GM18520 (cell line): ENCODE data around the gene CDKAL1.
"Not testable (repeated sequence)": the region's sequence is repeated elsewhere in the genome, so short reads cannot be mapped to it uniquely, and the experiment has no call there.

ENCODE experiments used
- ATAC-seq: cut with Tn5 transposase; IDR thresholded peaks from one replicate; pipeline ENCODE4 v1.9.1; 2021; ENCODE audit not compliant: unreplicated experiment

Gene CDKAL1

DNA sequence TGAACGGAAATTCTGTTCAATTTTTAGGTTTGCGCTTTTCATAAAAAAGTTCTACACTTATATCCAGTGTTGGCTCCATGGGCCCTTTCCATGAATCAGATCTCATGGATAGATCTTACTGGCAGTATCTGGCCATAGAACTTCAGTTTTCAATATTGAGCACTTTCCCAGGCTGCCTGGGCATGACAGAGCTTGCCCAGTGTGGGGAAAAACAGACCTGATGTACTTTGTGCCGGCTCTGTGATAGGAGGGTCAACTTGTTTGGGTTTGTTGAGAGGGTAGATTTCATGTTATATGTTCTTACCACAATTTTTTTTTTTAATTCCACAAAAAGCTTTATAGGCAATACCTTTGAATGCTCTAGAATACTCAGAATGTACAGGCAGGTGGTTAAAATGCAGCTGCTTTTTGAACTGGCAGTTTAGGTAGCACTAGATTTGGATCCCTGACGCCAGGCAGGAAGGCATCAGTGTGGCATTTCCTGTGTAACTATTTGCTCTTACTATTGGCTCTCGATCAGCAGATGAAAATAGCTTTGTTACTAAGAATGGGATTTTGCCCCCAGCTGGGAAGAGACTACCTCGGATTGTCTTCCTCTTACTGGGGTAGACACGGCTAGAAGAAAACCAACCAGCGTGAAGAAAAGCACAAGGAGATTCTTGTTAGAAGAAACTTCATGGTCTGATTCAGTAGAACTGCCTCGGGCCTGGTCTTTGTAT, 654.4 kb downstream of the CDKAL1 start:
- ATAC-seq, result no peak

DNA sequence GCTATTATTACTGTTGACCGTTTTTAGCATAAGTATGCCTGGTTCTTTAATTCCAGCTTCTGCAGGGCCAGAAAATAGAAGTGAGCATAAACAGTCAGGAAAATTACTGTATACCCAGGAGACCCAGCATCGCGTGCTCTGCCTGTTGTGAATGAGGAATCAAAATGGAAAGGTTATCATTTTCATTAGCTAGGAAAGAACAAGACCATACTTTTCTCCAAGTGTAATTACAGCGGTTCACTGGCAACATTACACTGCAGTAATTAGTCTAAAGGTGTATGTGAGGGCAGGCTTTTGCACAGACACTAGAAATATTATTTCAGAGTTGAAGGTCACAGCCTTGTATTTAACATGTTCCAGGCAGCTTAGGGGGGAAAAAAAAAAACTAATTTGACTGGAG, 655.5 kb downstream of the CDKAL1 start:
- ATAC-seq, result no peak

GRCh38 chr6:21190701-21191100, 656.4 kb downstream of the CDKAL1 start:
- ATAC-seq, result no peak

DNA sequence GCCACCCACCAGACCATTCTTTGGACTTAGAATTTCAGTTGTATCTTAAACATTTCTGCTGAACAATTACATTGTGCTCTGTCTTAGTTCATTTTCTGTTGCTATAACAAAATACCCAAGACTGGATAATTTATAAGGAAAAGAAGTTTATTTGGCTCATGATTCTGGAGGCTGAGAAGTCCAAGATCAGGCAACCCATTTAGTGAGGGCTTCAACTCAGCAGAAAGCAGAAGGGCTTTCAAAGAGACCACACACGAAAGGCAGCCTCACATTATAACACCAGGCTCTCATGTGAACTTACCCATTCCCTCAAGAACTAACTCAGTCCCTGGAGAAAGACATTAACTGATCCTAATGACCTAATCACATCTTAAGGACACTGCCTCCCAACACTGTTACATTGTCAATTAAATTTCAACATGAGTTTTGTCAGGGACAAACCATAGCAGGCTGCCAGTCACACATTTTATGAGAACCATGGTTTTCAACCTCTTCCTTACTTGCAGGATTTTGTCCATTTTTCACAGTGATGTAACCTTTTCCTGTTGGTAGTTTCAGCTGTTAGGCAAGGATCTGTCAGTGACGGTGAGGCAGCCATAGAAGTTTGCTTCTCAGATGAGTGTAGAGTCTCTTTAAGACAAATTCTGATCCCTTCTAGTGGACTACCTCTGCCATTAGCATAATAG, 659.7 kb downstream of the CDKAL1 start:
- ATAC-seq, result no peak

DNA sequence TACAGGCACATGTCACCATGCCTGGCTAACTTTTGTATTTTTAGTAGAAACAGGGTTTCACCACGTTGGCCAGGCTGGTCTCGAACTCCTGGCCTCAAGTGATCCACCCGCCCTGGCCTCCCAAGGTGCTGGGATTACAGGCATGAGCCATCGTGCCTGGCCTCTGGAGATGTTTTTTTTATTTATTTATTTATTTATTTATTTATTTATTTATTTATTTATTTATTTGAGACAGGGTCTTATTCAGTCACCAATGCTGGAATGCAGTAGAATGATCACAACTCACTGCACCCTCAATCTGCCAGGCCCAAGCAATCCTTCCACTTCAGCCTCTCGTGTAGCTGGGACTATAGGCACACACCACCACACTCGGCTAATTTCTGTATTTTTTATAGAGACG, 661.0 kb downstream of the CDKAL1 start:
- ATAC-seq, result not testable (repeated sequence)

DNA sequence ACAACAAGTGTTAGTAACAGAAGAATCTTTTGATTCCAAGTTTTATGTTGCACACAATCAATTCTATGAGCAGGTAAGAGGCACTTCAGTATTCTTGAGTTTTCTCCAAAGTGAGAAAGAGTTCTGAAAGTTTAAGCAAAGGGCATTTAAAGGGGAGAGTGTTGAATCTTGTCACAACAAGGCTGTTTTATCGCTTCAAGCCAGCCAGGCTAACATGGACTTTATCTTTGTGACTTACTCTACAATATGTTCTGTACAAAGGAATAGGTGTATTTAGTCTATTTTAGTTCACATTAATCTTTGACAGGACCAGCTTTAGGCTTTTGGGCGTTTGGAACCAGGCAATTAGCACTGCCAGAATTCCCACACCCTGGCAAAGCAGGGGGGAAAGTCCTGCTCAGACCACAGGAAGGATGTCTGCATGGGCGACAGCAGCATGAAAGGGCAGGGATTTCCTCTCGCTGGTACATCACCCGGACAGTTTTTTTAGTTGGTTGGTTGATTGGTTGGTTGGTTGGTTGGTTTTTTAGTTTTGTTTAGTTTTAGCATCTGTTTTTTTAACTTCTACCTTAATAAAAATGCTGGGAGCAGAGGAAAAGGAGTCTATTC, 663.9 kb downstream of the CDKAL1 start:
- ATAC-seq, result no peak

- ATAC-seq, result no peak
Observed at GRCh38 chr6:21199262-21199661, 665.0 kb downstream of the CDKAL1 start.

DNA sequence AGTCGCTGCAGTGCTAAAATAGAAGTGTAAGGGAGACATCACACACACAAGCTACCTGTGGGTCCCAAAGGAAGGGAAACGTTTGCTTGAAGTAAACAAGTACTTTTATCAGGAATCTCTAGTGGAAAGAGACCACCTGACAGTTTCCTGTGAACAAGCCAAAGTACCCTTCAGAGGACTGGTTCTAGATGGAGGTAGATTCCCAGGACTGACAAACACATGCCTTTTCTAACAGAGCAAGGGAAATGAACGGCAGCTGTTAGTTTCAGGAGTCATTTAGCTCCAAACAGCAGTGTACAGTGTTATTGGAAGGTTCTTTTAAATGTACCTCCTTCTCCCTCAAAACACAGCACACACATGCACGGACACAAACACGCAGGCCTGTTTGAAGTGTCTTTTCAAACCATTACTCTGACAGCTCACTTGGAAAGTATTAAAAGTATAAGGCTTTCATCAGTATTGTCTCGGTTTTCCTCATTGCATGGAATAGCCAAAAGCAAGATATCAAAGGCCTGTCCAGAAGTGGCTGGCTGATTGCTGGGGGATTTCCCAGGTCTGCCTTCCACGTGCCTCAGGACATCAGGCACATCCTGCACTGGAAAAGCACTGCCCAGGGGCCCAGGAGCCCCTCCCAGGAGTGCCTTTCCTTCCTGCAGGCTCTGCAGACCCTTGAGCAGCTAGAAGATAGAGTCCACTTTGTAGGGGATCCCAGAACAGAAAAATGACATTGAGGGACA, 666.0 kb downstream of the CDKAL1 start:
- no peak for ATAC-seq

DNA sequence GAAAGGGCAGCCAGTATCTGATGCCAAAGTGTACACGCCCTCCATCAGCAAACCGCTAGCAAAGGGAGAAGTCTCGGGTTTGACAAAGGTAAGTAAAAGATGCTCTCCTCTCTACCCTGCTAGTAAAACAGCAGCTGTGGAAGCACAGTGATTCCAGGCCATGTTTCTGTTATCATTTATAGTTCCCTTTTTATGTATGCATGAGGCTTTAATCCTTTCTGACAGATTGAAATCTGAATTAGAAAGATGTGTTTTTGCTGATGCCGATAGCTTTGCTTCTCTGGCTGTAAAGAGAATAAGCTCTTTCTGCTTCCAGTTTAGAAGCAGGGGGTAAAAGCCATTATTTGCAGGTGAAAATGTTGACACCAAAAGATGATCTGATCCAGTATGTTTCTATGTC, 666.9 kb downstream of the CDKAL1 start:
- no peak for ATAC-seq

DNA sequence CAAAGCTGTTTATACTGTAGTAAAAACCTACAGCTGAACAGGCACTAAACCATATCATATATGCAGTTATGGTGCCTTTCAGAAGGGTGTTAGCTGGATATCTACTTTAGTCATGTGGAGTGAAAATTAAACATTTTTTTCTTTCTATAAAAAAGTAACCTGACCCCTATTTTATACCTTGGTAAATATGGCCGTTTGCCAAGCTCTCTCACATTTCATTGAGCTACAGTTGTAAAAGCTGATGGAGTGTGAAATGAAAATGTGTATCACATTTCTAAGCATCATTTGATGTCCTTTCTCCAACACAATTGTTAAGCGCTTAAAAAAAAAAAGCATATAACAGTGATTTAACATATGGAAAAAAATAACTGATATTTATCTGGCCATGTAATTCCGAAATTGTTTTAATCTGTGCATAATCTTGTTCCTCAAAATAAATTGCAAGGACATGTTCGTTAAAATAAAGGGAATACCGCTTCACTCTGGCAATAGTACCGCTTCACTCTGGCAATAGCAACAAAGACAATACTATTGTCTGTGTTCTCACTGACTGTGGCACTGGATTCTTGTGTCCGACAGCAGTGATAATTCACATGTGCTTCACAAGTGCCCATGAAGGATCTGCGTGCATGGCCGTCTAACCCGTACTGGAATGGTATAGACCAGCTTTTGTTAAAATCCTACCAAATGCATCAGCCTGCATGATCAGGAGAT, 667.5 kb downstream of the CDKAL1 start:
- no peak for ATAC-seq

DNA sequence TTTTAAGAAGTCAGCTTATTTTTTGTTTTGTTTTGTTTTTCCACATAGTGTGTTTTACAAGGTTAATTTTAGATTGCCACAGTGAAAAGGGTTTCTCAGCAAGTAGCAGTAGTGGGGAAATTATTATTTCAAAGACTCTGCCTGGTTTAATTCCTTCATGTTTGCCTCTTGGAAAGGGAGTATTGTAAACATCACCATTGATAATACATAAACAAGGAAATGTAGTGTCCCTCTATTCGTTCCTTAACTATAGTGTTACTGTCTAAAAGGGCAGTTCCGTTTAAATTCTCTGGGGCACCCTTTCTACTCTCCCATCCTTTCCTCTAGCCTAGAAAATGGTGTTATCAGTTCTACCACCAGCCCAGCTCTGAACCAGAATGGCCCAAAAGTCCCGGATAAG, 668.3 kb downstream of the CDKAL1 start:
- ATAC-seq, result no peak

DNA sequence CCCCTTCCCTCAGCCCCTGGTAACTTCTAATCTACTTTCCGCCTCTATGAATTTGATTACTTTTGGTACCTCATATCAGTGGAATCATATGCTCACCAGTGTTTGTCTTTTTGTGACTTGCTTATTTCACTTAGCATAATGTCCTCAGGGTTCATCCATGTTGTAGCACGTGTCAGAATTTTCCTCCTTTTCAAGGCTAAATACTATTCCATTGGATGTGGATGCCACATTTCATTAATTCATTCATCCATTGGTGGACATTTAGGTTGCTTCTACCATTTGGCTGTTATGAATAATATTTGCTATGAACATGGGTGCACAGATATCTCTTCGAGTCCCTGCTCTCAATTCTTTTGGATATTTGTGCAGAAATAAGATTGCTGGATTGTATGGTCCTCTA, 670.7 kb downstream of the CDKAL1 start:
- no peak for ATAC-seq

GRCh38 chr6:21208081-21208795, 674.0 kb downstream of the CDKAL1 start:
- ATAC-seq, result no peak

DNA sequence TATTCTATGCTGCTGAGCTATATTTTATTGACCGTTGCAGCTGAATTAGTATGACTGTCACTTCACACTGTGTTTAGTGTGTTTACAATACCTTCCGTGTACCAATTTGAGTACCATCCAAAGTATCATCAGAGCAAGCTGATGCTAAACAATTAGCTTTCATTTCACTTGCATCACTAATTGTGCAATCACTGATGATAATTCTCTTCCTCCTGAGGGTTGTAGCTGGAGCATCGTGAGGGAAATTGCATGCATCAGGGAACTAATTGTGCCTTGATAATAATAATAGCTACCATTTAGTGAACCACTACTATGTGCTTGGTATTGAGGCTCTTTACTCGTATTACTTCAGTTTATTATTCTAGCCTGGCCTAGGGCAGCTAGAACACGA, 674.5 kb downstream of the CDKAL1 start:
- no peak for ATAC-seq

GRCh38 chr6:21213492-21213891, 679.2 kb downstream of the CDKAL1 start:
- no peak for ATAC-seq

GRCh38 chr6:21214738-21215448, 680.6 kb downstream of the CDKAL1 start:
- ATAC-seq, result no peak

DNA sequence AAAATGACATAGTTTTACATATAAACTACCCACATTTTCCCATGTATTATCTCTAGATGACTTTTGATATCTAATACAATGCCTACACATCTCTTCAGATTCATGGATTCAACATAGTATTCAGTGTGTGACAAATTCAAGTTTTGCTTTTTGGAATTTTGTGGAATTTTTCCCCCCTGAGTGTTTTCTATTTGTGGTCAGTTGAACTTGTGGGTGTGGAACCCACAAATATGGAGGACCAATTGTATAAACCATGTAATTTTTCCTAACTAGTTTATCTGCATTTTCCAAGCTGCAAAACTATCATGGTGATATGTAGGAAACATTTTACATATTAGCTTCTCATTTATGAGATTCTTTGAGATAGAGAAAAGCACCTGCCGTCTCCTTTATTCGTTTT, 685.0 kb downstream of the CDKAL1 start:
- ATAC-seq, result no peak

GRCh38 chr6:21219856-21220255, 685.6 kb downstream of the CDKAL1 start:
- ATAC-seq, result no peak

- no peak for ATAC-seq
Observed at GRCh38 chr6:21220271-21220987, 686.2 kb downstream of the CDKAL1 start.
